ENCODE measurements around the gene PLCD3. TPM values are rescaled to one million over a fixed set of nuclear protein-coding genes. Genes with fewer than 3 reads are reported as not detected.

The PLCD3 gene
- total RNA-seq, 1 donor from 2014 or later, result 34.2 TPM

DNA sequence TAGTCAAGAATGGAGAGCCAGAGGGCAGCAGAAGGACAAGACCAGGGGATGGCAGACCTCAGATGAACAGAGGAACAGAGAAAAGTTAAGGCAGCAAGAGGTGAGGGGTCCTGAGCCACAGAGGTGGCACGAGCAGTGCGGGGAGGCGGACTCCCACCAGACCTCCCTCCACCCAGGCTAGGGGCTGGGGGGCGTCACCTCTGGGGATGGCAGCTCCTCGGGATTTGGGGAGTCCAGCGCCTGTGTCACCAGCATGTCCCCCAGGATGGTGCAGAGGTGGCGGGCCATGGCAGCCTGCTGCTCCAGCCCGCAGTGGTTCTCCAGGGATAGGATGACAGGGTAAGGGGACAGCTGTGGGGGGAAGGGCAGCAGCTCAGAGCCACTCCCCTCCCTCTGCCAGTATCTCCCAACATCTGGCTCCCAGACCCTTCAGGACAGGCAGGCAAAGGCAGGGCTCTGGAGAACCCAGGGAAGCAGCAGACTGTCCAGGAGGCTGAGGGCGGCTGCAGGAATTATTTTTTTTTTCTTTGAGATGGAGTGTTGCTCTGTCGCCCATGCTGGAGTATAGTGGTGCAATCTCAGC is 15.8 kb downstream of the PLCD3 start:
- DNase-seq (ENCODE audit: low read depth, low spot score), result no peak
- Mint-ChIP-seq H3K4me1 (no peaks in the 10 kb centered on the region), H3K27me3 (ENCODE audit: low read depth) (no peaks in the 10 kb centered on the region), H3K9me3 (no peaks in the 10 kb centered on the region), H3K4me3 (no peak overlapping the region), H3K27ac (ENCODE audit: unreplicated experiment) (no peak overlapping the region), H3K36me3 (ENCODE audit: low read depth) (no peaks in the 10 kb centered on the region)
- TF ChIP-seq, protein P1, sequence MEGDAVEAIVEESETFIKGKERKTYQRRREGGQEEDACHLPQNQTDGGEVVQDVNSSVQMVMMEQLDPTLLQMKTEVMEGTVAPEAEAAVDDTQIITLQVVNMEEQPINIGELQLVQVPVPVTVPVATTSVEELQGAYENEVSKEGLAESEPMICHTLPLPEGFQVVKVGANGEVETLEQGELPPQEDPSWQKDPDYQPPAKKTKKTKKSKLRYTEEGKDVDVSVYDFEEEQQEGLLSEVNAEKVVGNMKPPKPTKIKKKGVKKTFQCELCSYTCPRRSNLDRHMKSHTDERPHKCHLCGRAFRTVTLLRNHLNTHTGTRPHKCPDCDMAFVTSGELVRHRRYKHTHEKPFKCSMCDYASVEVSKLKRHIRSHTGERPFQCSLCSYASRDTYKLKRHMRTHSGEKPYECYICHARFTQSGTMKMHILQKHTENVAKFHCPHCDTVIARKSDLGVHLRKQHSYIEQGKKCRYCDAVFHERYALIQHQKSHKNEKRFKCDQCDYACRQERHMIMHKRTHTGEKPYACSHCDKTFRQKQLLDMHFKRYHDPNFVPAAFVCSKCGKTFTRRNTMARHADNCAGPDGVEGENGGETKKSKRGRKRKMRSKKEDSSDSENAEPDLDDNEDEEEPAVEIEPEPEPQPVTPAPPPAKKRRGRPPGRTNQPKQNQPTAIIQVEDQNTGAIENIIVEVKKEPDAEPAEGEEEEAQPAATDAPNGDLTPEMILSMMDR (conservative IDR thresholded peaks at IDR 0.05), result no peak

DNA sequence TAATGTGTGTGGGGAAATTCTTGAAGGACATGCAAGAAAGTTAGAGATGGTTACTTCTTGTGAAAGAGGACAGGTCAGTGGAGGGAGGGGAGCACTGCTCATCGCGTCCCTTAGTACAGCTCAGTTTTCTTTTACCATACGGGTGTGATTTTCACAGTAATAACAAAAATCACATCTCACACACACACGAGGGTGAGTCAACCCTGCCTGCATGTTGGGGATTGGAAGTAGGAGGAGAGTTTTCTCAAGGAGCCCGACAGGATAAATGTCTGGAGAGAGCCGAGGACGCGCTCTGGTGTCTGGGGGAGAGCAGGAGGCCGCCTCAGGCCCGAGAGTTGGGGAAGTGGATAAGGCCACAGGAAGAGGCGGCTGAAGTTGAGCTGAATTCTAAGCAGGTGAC is 16.4 kb downstream of the PLCD3 start:
- H3K27me3 Mint-ChIP-seq (ENCODE audit: low read depth), result no peaks in the 10 kb centered on the region
- TF ChIP-seq, protein P1 (conservative IDR thresholded peaks at IDR 0.05), result no peak
- no peak overlapping the region for H3K4me3 Mint-ChIP-seq
- no peak for DNase-seq (ENCODE audit: low read depth, low spot score)
- no peaks in the 10 kb centered on the region for H3K4me1 Mint-ChIP-seq
- no peaks in the 10 kb centered on the region for H3K9me3 Mint-ChIP-seq
- H3K27ac Mint-ChIP-seq (ENCODE audit: unreplicated experiment), result peak overlapping the region; percentile 2
- H3K36me3 Mint-ChIP-seq (ENCODE audit: low read depth), result no peaks in the 10 kb centered on the region

DNA sequence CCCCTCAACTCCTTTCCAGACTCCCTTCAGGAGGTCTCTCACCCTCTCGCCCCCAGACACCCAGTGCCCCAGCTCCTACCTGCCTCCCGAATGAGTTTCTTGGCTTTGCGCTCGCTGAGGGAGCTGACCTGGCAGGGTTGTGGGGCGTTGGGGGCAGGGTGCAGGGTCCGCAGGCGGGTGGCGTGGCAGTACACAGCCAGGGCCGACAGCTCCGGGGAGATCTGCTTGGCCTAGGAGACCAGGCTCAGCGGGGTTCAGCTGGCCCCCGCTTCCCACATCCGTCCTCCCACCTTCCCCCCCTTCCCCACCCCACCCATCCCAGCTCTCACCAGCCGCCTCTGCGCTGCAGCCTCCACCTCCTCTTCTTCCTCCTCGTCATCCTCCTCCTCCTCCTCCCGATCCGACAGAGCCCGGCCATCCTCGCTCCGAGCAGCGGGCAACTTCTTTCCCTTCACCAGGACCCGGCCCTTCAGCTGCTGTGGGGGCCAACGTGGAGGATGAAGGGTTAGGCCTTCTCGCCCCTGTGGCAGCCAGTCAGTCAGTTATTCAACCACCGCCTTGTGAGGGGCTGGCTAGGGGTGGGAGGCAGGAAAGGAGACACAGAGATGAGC is 17.2 kb downstream of the PLCD3 start:
- TF ChIP-seq, protein P1 (conservative IDR thresholded peaks at IDR 0.05), result no peak
- H3K9me3 Mint-ChIP-seq, result no peaks in the 10 kb centered on the region
- no peaks in the 10 kb centered on the region for H3K4me1 Mint-ChIP-seq
- no peaks in the 10 kb centered on the region for H3K36me3 Mint-ChIP-seq (ENCODE audit: low read depth)
- no peak overlapping the region for H3K27ac Mint-ChIP-seq (ENCODE audit: unreplicated experiment)
- DNase-seq (ENCODE audit: low read depth, low spot score), result no peak
- no peak overlapping the region for H3K4me3 Mint-ChIP-seq
- no peaks in the 10 kb centered on the region for H3K27me3 Mint-ChIP-seq (ENCODE audit: low read depth)

DNA sequence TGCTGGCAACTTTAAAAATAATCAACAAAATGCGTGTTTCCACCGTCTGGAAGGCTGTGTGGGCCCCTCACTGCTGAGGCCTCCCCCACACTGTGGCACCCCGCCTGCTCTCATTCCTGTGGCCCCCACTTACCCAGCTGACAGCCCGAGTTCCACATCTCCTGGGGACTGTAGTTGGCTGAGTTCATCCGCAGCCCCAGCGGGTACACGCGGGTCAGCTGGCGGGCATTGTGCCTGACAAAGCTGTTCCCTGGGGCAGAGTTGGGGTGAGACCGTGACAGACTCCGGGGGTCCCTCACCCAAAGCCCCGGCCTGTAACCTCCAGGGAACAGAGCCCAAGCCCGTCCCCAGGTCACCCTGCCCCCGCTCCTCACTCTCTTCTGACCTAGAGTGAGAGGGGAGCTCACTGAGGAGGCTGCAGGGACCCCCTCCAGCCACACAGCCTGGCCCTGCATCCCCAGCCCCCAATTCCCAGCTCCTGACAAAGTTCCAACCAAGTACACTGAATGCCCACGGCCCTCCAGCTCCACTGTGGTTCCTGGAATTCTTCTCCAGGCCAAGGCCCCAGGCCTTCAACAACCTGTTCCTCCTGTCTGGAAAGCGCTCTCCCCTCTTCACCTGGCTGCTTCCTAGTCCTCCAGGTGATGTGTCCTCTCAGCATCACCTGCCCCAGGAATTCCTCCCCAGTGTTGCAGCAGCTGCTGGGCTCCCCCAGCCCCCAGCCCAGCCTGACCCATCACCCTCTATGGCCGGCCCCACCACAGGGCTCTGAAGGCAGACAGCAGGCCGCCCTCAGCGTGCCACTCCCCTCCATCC is 18.0 kb downstream of the PLCD3 start:
- no peak for DNase-seq (ENCODE audit: low read depth, low spot score)
- H3K36me3 Mint-ChIP-seq (ENCODE audit: low read depth), result no peaks in the 10 kb centered on the region
- no peaks in the 10 kb centered on the region for H3K9me3 Mint-ChIP-seq
- H3K27me3 Mint-ChIP-seq (ENCODE audit: low read depth), result no peaks in the 10 kb centered on the region
- no peak overlapping the region for H3K4me3 Mint-ChIP-seq
- H3K27ac Mint-ChIP-seq (ENCODE audit: unreplicated experiment), result no peak overlapping the region
- TF ChIP-seq, protein P1 (conservative IDR thresholded peaks at IDR 0.05), result no peak
- no peaks in the 10 kb centered on the region for H3K4me1 Mint-ChIP-seq

DNA sequence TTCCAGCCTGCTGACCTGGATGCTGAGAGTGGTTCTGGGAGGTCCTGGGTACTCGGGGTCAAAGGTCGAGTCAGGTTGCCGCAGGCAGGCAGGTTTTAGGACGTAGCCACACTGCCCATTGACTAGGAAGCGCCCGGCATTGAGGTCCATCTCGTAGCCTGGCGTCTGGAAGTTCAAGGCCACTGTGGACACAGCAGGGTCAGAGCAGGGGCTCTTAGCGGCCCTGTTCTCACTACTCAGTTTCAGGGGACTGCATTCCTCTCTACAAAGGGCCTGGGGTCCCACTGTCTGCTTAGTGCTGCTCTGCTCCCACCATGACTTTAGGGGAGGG is 18.9 kb downstream of the PLCD3 start:
- H3K4me1 Mint-ChIP-seq, result no peaks in the 10 kb centered on the region
- no peaks in the 10 kb centered on the region for H3K27me3 Mint-ChIP-seq (ENCODE audit: low read depth)
- TF ChIP-seq, protein P1 (conservative IDR thresholded peaks at IDR 0.05), result no peak
- no peak overlapping the region for H3K27ac Mint-ChIP-seq (ENCODE audit: unreplicated experiment)
- H3K4me3 Mint-ChIP-seq, result no peak overlapping the region
- H3K36me3 Mint-ChIP-seq (ENCODE audit: low read depth), result peaks cover under 1% of the 10 kb centered on the region
- DNase-seq (ENCODE audit: low read depth, low spot score), result no peak
- H3K9me3 Mint-ChIP-seq, result no peaks in the 10 kb centered on the region
